HepG2 (cell line): ENCODE results near the gene ARPC5. TPM values are rescaled to one million over a fixed set of nuclear protein-coding genes. Genes with fewer than 3 reads are reported as not detected.

Experiments
- EP300 ChIP-seq, 3 experiments: sonication (generic) in 1 of 3; formaldehyde crosslinking in 1 of 3; IDR thresholded peaks; 2 replicates each; pipeline versions ENCODE4 v1.5.1 to v1.6.1; 2011 to 2020; ENCODE audit warnings: low read depth in 2 of 3, low read length in 2 of 3, borderline replicate concordance in 1 of 3, improper control_type of control experiment in 1 of 3, mild to moderate bottlenecking in 1 of 3, missing genetic modification reagents in 1 of 3, moderate library complexity in 1 of 3
- THYN1 ChIP-seq: sonication (generic); formaldehyde crosslinking; IDR thresholded peaks from 2 replicates; pipeline ENCODE4 v1.8.1; 2023; ENCODE audit warnings: low read depth, mild to moderate bottlenecking, moderate library complexity, missing genetic modification reagents, borderline replicate concordance
- ZNF589 ChIP-seq: sonication (generic); formaldehyde crosslinking; conservative IDR thresholded peaks from 2 replicates; pipeline ENCODE4 v1.8.0; 2022; ENCODE audit warnings: mild to moderate bottlenecking, moderate library complexity, missing genetic modification reagents
- ZNF720 ChIP-seq: sonication (generic); formaldehyde crosslinking; IDR thresholded peaks from 2 replicates; pipeline ENCODE4 v1.4.0; 2020; ENCODE audit warnings: missing genetic modification reagents
- polyA plus RNA-seq, 8 experiments: library from polyadenylated mRNA; depleted of rRNA in 3 of 8; stranded (reverse) in 7 of 8; unstranded in 1 of 8; fragments of >200 nt; fragmentation: Illumina TruSeq in 4 of 8; extraction: Trizol in 4 of 8; gene quantifications; 2 replicates each; pipeline versions ENCODE4 v1.2.1 to v1.2.3, GENCODE V29; 2011 to 2016; ENCODE audit warnings: low read depth in 4 of 8, missing spikeins in 1 of 8, mixed read lengths in 1 of 8; ENCODE audit not compliant: insufficient read depth in 1 of 8
- total RNA-seq, 5 experiments: library from RNA; depleted of rRNA; stranded (reverse); fragments of >200 nt; fragmentation: Illumina TruSeq; extraction: Trizol; gene quantifications; 2 replicates each; pipeline ENCODE4 v1.2.3, GENCODE V29; 2016; ENCODE audit warnings: low read depth in 1 of 5
- TF ChIP-seq, protein P1 (sequence below): sonication (generic); formaldehyde crosslinking; IDR thresholded peaks from 2 replicates; pipeline ENCODE4 v1.4.0; 2020; ENCODE audit warnings: mild to moderate bottlenecking, missing genetic modification reagents
- TF ChIP-seq, protein P2 (sequence below): sonication (generic); formaldehyde crosslinking; IDR thresholded peaks from 2 replicates; pipeline ENCODE4 v1.8.0; 2022; ENCODE audit warnings: missing genetic modification reagents, mild to moderate bottlenecking, moderate library complexity, borderline replicate concordance
- TF ChIP-seq, protein P3 (sequence below): IDR thresholded peaks from 2 replicates; pipeline ENCODE4 v1.6.1; 2016; ENCODE audit warnings: missing genetic modification reagents, missing compliant biosample characterization
- TF ChIP-seq, protein P4 (sequence below): sonication (generic); formaldehyde crosslinking; IDR thresholded peaks from 2 replicates; pipeline ENCODE4 v1.5.0; 2020; ENCODE audit warnings: mild to moderate bottlenecking, missing genetic modification reagents, borderline replicate concordance
- TF ChIP-seq, protein P5 (sequence below): sonication (generic); formaldehyde crosslinking; IDR thresholded peaks from 2 replicates; pipeline ENCODE4 v1.4.0; 2020; ENCODE audit warnings: missing genetic modification reagents, borderline replicate concordance

The ARPC5 gene
- total and polyA plus RNA-seq, 2 of the 13 experiments (the other 11 are each of a cell fraction or from before 2014, with no cell fraction given), result 48.4 to 106 TPM

DNA sequence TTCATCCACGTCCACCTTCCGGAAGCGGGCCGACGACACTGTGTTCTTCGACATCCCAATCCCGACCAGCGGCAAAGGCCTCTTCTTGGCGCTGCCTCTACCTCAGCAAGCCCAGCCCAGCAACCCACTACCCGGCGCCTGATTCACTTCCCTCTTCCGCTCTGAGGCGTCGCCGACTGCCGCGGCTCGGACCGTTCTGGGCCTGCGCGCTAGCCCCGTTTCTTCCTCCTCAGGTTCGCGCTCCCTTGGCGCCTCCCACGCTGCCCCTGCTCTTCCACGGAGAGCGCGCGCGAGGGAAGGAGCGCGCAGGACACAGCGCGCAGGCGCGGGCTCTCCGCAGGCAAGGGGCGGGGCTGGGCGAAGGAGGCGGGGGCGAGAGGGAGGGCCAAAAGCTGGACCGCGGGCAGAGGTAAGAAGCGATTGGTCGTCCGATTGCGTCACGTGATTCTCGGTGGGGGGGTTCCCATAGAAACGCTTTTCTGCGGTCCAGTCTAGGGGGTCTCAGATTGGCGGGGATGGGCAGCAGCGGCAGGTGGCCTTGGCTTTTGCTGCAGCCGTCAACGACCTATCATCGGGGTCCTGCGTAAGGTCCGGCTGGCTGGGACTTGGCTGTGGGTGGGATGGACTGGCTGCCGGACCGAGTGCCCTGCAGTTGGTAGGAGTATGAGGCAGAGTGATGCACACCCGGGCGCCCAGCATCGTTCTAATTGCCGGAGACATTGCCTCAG, at the start of gene ARPC5 (continued):
- TF ChIP-seq, protein P1, sequence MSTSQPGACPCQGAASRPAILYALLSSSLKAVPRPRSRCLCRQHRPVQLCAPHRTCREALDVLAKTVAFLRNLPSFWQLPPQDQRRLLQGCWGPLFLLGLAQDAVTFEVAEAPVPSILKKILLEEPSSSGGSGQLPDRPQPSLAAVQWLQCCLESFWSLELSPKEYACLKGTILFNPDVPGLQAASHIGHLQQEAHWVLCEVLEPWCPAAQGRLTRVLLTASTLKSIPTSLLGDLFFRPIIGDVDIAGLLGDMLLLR (CRISPR knock-in tag), result no peak; the same call in 1 of the 2 replicates
- TF ChIP-seq EP300 (IDR thresholded peaks at IDR 0.05; ENCODE audit: low read depth in 2 of 2, low read length in 2 of 2) (no peak; a peak in 1 of 4 replicates), EP300 (CRISPR knock-in tag; IDR thresholded peaks at IDR 0.05; ENCODE audit: borderline replicate concordance) (no peak), THYN1 (CRISPR knock-in tag) (no peak), ZNF720 (CRISPR knock-in tag) (no peak), ZNF589 (peak; percentile 71; the same call in 1 of the 2 replicates)
- TF ChIP-seq, protein P2, sequence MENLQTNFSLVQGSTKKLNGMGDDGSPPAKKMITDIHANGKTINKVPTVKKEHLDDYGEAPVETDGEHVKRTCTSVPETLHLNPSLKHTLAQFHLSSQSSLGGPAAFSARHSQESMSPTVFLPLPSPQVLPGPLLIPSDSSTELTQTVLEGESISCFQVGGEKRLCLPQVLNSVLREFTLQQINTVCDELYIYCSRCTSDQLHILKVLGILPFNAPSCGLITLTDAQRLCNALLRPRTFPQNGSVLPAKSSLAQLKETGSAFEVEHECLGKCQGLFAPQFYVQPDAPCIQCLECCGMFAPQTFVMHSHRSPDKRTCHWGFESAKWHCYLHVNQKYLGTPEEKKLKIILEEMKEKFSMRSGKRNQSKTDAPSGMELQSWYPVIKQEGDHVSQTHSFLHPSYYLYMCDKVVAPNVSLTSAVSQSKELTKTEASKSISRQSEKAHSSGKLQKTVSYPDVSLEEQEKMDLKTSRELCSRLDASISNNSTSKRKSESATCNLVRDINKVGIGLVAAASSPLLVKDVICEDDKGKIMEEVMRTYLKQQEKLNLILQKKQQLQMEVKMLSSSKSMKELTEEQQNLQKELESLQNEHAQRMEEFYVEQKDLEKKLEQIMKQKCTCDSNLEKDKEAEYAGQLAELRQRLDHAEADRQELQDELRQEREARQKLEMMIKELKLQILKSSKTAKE, result peak; percentile 43; the same call in 1 of the 2 replicates
- TF ChIP-seq, protein P3, sequence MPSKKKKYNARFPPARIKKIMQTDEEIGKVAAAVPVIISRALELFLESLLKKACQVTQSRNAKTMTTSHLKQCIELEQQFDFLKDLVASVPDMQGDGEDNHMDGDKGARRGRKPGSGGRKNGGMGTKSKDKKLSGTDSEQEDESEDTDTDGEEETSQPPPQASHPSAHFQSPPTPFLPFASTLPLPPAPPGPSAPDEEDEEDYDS (CRISPR knock-in tag), result 0 out of 2 replicates have a peak, but pooled peaks have one; percentile 21
- TF ChIP-seq, protein P4, sequence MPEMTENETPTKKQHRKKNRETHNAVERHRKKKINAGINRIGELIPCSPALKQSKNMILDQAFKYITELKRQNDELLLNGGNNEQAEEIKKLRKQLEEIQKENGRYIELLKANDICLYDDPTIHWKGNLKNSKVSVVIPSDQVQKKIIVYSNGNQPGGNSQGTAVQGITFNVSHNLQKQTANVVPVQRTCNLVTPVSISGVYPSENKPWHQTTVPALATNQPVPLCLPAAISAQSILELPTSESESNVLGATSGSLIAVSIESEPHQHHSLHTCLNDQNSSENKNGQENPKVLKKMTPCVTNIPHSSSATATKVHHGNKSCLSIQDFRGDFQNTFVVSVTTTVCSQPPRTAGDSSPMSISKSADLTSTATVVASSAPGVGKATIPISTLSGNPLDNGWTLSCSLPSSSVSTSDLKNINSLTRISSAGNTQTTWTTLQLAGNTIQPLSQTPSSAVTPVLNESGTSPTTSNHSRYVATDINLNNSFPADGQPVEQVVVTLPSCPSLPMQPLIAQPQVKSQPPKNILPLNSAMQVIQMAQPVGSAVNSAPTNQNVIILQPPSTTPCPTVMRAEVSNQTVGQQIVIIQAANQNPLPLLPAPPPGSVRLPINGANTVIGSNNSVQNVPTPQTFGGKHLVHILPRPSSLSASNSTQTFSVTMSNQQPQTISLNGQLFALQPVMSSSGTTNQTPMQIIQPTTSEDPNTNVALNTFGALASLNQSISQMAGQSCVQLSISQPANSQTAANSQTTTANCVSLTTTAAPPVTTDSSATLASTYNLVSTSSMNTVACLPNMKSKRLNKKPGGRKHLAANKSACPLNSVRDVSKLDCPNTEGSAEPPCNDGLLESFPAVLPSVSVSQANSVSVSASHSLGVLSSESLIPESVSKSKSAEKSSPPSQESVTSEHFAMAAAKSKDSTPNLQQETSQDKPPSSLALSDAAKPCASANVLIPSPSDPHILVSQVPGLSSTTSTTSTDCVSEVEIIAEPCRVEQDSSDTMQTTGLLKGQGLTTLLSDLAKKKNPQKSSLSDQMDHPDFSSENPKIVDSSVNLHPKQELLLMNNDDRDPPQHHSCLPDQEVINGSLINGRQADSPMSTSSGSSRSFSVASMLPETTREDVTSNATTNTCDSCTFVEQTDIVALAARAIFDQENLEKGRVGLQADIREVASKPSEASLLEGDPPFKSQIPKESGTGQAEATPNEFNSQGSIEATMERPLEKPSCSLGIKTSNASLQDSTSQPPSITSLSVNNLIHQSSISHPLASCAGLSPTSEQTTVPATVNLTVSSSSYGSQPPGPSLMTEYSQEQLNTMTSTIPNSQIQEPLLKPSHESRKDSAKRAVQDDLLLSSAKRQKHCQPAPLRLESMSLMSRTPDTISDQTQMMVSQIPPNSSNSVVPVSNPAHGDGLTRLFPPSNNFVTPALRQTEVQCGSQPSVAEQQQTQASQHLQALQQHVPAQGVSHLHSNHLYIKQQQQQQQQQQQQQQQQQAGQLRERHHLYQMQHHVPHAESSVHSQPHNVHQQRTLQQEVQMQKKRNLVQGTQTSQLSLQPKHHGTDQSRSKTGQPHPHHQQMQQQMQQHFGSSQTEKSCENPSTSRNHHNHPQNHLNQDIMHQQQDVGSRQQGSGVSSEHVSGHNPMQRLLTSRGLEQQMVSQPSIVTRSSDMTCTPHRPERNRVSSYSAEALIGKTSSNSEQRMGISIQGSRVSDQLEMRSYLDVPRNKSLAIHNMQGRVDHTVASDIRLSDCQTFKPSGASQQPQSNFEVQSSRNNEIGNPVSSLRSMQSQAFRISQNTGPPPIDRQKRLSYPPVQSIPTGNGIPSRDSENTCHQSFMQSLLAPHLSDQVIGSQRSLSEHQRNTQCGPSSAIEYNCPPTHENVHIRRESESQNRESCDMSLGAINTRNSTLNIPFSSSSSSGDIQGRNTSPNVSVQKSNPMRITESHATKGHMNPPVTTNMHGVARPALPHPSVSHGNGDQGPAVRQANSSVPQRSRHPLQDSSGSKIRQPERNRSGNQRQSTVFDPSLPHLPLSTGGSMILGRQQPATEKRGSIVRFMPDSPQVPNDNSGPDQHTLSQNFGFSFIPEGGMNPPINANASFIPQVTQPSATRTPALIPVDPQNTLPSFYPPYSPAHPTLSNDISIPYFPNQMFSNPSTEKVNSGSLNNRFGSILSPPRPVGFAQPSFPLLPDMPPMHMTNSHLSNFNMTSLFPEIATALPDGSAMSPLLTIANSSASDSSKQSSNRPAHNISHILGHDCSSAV (CRISPR knock-in tag), result 0 out of 2 replicates have a peak, but pooled peaks have one; percentile 87
- TF ChIP-seq, protein P5, sequence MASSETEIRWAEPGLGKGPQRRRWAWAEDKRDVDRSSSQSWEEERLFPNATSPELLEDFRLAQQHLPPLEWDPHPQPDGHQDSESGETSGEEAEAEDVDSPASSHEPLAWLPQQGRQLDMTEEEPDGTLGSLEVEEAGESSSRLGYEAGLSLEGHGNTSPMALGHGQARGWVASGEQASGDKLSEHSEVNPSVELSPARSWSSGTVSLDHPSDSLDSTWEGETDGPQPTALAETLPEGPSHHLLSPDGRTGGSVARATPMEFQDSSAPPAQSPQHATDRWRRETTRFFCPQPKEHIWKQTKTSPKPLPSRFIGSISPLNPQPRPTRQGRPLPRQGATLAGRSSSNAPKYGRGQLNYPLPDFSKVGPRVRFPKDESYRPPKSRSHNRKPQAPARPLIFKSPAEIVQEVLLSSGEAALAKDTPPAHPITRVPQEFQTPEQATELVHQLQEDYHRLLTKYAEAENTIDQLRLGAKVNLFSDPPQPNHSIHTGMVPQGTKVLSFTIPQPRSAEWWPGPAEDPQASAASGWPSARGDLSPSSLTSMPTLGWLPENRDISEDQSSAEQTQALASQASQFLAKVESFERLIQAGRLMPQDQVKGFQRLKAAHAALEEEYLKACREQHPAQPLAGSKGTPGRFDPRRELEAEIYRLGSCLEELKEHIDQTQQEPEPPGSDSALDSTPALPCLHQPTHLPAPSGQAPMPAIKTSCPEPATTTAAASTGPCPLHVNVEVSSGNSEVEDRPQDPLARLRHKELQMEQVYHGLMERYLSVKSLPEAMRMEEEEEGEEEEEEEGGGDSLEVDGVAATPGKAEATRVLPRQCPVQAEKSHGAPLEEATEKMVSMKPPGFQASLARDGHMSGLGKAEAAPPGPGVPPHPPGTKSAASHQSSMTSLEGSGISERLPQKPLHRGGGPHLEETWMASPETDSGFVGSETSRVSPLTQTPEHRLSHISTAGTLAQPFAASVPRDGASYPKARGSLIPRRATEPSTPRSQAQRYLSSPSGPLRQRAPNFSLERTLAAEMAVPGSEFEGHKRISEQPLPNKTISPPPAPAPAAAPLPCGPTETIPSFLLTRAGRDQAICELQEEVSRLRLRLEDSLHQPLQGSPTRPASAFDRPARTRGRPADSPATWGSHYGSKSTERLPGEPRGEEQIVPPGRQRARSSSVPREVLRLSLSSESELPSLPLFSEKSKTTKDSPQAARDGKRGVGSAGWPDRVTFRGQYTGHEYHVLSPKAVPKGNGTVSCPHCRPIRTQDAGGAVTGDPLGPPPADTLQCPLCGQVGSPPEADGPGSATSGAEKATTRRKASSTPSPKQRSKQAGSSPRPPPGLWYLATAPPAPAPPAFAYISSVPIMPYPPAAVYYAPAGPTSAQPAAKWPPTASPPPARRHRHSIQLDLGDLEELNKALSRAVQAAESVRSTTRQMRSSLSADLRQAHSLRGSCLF (CRISPR knock-in tag), result no peak
